Measurements from ENCODE around the gene ACSL6.

Gene ACSL6

DNA sequence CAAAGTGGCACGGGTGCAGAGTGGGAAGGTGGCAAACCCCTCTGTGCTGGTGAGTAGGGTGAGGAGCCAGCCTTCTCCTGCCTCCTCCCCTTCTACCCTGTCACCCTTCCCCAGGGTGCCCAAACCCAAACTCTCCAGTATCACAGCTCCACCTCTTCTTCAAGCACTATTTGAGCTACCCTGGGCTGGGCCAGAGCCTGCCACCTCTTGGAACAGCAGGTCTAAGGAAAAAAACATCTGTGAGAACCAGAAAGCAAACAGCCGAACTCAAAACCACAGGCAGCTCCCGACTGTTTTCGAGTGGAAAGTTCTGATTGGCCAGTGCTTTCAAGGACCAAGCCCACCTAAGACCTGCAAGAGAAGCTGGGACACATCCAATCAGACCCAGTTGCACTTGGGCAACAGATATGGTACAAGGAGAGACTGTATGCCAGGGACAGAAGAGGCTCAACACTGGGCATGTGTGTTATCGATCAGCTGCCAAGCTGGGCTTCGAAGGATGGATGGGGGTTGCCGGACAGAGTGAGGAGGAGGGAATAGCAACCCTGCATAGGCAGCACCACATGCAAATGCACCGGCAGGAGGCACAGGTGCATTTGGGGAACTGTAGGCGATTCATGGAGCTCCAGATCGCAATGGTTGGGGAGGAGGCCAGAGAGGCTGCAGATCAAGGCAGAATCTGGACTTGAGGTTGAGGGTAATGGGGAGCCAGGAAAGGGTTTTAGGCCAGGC lies 19.7 kb downstream of the ACSL6 start:
- no peak overlapping the region for H3K4me3 ChIP-seq (ENCODE audit: control insufficient read depth, low read depth, low read length)
- DNase-seq (ENCODE audit: low read depth), result no peak
- TF ChIP-seq, protein P1, sequence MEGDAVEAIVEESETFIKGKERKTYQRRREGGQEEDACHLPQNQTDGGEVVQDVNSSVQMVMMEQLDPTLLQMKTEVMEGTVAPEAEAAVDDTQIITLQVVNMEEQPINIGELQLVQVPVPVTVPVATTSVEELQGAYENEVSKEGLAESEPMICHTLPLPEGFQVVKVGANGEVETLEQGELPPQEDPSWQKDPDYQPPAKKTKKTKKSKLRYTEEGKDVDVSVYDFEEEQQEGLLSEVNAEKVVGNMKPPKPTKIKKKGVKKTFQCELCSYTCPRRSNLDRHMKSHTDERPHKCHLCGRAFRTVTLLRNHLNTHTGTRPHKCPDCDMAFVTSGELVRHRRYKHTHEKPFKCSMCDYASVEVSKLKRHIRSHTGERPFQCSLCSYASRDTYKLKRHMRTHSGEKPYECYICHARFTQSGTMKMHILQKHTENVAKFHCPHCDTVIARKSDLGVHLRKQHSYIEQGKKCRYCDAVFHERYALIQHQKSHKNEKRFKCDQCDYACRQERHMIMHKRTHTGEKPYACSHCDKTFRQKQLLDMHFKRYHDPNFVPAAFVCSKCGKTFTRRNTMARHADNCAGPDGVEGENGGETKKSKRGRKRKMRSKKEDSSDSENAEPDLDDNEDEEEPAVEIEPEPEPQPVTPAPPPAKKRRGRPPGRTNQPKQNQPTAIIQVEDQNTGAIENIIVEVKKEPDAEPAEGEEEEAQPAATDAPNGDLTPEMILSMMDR (conservative IDR thresholded peaks at IDR 0.05; ENCODE audit: control insufficient read depth, insufficient read depth, low read depth, low read length), result no peak

DNA sequence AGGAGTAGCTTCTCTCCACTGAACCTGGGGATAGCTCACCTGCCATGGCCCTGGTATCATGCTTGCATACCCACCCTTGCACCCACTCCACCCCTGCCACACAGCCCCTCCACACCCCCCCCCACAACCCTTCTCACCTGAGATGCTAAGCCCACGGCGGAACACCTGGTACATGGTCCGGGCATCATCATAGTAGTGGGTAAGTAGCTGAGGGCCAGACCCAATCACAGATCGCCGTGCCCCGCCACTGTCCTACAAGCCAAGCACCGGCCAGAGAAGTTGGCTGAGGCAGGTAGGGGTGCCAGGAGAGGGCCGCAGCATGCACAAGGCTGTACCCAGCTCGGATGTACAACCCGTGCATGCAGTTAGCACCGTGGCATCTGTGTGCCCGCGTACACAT lies 20.7 kb downstream of the ACSL6 start:
- TF ChIP-seq, protein P1 (conservative IDR thresholded peaks at IDR 0.05; ENCODE audit: control insufficient read depth, insufficient read depth, low read depth, low read length), result no peak
- no peak overlapping the region for H3K4me3 ChIP-seq (ENCODE audit: control insufficient read depth, low read depth, low read length)
- no peak for DNase-seq (ENCODE audit: low read depth)

DNA sequence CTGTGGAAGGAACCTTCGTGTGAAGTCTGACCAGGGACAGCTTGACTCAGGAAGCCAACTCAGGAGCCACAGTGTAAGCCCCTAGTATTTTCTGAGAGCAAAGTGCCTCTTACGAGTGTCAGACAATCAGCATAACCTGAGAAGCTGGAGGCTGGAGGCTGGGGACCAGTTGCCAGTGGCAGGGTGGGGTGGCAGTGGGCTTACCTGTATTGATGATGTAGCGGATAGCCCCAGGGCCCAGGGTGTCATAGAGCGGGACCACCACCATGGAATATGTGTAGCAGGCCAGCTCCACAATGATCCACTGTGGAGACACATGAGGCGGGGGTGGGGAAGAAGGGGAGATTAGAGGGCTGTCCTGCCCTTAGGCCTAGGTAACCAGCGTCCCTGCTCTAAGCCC lies 22.9 kb downstream of the ACSL6 start:
- H3K4me3 ChIP-seq (ENCODE audit: control insufficient read depth, low read depth, low read length), result no peak overlapping the region
- TF ChIP-seq, protein P1 (conservative IDR thresholded peaks at IDR 0.05; ENCODE audit: control insufficient read depth, insufficient read depth, low read depth, low read length), result no peak

DNA sequence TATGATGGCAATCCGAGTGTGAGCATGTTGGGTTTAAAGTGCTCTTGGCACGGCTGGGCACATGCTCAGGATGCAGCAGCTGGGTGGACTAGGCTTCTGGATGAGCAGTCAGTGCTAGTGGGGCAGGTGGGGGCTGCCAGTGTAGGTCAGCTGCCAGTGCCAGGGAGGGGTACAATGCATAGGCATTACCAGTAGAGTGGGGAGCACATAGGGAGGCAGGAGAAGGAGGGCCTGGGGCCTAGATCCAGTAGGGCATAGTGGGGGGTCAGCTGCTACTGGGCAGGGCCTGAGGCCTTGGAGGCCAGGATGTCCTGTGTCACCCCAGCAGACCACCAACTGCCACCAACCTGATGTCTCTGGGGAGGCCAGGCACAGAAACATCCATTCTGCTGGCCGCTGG lies 24.2 kb downstream of the ACSL6 start:
- TF ChIP-seq, protein P1 (conservative IDR thresholded peaks at IDR 0.05; ENCODE audit: control insufficient read depth, insufficient read depth, low read depth, low read length), result no peak
- no peak for DNase-seq (ENCODE audit: low read depth)

More for the DNA sequence above, 22.9 kb downstream of the ACSL6 start:
- no peak for DNase-seq (ENCODE audit: low read depth)

DNA sequence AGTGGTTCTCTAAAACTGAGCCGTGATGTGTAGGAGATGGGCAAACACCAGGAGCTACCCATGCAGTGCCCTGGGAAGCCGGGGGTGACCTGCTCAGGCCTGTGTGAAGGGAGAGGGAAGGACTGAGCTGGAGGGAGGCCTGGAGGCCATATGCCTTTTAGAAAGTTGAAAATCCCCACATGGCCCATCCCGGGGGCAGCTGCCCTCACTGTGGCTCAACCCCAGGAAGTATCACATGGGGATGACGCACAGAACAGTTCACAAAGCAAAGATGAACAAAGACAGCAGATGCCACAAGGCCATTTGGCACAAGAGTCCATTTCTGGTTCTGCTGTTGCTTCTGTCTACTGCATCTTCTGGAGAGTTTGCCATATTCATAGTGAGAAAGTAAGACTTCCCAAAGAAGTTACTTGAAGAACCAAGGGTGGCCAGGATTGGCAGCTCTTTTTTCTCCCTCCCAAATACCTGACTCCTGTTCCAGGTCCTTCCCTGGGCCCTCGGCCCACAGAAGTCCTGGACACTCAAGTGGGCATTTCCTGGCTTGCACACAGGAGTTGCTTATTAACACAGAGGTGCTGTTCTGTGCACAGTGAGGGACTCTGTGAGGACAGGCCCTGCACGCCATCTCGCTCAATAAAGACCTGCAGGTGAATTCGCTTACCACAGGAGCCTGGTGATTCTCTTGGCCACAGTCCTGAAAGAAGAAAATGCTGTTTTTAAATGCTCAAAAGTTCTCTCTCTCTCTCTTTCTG lies 25.1 kb downstream of the ACSL6 start:
- TF ChIP-seq, protein P1 (conservative IDR thresholded peaks at IDR 0.05; ENCODE audit: control insufficient read depth, insufficient read depth, low read depth, low read length), result no peak
- DNase-seq (ENCODE audit: low read depth), result no peak
- no peak overlapping the region for H3K4me3 ChIP-seq (ENCODE audit: control insufficient read depth, low read depth, low read length)

More for the DNA sequence above, 24.2 kb downstream of the ACSL6 start:
- H3K4me3 ChIP-seq (ENCODE audit: control insufficient read depth, low read depth, low read length), result no peak overlapping the region

DNA sequence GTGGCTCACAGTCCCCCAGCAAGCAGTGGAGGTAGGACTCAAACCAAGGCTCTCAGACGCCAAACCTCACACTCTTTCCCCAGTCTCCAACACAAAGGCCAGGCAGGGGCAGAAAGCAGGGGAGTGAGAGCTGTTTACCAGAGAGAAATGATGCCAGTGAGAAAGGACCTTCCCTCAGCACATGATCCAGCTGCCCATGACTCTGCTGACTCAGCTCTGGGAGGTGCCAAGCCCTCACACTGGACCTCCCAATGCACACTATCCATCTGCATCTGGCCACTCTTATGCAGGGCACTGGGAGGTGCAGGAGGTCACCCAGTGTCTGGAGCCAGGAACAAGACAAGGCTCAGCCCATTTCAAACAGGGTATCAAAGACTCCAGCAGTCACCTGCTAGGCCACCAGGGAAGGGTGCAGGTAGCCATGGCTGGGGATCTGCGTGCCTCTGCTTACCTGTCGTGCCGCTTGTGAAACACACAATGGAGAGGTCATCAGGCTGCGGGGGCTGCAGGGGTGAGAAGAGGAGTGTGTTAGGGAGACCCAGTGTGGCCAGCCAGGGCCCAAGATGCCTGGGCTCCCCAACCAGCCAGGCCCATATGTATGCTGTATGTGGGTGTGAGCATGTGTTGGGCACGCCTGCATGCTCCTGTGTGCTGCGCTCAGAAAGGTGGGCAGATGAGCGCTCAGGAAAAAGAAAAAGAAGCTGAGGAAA lies 26.3 kb downstream of the ACSL6 start:
- H3K4me3 ChIP-seq (ENCODE audit: control insufficient read depth, low read depth, low read length), result no peak overlapping the region
- TF ChIP-seq, protein P1 (conservative IDR thresholded peaks at IDR 0.05; ENCODE audit: control insufficient read depth, insufficient read depth, low read depth, low read length), result no peak
- no peak for DNase-seq (ENCODE audit: low read depth)

All from fibroblast of mammary gland (primary cell).